GM18909 (cell line): Measurements from ENCODE around the gene TOP2B.

Source experiments
- ATAC-seq: cut with Tn5 transposase; IDR thresholded peaks from one replicate; pipeline ENCODE4 v1.9.1; 2021; ENCODE audit warnings: mild to moderate bottlenecking; ENCODE audit not compliant: unreplicated experiment, poor library complexity

TOP2B gene

GRCh38 chr3:25566358-25566920 lies 98.3 kb downstream of the TOP2B start:
- ATAC-seq: no peak

- ATAC-seq: no peak
Observed at GRCh38 chr3:25565807-25566206, 98.9 kb downstream of the TOP2B start.

- no peak for ATAC-seq
Observed at GRCh38 chr3:25564075-25564474, 100.6 kb downstream of the TOP2B start.

DNA sequence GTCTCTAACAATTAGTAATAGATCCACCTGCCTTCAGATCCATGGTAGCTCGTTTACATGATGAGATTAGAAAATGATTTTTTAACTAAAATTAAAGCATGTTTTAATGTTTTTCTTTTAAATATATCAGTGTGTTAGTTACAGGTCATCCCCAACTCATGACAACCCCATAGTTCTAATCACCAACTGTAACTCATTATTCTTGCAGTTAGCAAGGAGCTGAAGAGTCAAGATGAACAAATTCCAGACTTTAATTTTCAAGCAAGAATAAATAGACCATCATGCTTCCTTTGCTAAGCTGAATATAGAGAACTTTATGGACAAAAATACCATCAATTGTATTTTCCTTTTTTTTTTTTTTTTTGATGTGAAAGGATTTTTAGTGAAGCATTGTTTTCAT lies 101.1 kb downstream of the TOP2B start:
- ATAC-seq: no peak

DNA sequence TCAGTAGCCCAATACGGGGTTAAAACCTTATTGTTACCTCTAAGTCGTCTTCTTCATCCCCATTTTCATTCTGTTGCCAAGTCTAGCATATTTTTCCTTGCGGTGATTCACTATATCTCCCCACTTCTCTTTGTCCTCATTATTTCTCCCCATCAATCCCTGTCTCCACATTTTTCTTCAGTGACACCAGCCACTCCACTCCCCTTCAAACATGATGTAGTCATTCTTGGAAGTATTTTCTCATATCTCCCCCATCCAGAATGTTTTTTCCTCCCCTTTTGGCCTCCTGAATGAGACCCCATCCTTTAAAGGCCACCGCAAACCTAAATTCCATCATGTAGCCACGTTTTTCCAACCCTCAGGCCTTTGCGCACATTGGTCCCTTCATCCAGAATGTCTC lies 105.9 kb downstream of the TOP2B start:
- ATAC-seq: no peak

DNA sequence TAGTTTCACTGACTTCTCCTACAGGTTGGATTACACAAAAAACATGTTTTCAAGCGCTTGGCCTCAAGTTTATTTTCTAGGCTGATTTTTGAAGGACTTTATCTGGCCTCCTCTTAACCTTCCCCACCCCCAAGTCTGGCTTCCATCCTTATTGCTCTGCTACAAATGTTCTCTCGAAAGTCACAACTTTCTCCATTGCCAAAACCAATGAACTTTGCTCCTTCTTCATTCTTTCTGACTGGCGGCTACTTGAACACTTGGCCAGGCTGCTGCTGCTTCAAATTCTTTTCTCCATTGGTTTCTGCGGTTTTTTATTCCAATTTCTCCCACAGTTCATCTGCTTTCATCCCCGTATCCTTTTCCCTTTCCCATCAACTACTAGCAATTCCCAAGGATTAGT lies 106.6 kb downstream of the TOP2B start:
- ATAC-seq: no peak

- ATAC-seq: no peak
Observed at GRCh38 chr3:25557694-25558093, 107.0 kb downstream of the TOP2B start.

GRCh38 chr3:25556447-25556846 lies 108.3 kb downstream of the TOP2B start:
- ATAC-seq: no peak

DNA sequence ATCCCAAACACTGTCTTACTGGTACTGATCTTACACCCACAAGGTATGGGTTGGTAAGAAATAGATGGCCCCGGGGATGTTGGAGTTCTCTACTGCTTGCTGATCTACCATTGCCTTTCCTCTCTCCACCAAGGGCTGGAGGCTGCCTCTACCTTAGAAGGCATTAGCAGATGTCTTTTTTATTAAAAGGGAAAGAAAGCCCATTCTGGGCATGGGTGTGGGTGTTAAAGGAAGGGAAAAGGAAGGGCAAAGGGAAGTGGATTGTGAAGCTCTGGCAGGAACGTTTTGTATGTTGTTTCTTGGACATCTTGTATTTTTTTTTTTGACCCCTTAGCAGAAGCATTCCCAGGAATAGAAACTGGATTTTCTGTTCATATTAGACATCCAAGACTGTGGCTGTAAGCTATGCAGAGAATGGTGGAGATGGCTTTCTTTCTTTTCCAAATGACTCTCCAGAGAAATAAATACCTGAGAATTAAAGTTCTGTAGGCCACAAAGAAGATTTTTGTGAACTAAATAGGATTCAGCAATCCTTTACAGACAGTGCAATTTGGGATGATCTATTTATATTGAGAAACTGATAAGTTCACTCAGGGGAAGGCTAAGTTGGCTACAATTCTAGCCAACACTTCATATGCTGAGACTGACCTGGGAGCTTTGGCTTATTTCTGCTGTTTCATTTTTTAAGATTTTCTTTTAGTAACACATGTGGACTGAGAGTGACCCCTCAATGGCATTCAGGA lies 108.8 kb downstream of the TOP2B start:
- no peak for ATAC-seq

GRCh38 chr3:25554376-25554775 lies 110.3 kb downstream of the TOP2B start:
- no peak for ATAC-seq

DNA sequence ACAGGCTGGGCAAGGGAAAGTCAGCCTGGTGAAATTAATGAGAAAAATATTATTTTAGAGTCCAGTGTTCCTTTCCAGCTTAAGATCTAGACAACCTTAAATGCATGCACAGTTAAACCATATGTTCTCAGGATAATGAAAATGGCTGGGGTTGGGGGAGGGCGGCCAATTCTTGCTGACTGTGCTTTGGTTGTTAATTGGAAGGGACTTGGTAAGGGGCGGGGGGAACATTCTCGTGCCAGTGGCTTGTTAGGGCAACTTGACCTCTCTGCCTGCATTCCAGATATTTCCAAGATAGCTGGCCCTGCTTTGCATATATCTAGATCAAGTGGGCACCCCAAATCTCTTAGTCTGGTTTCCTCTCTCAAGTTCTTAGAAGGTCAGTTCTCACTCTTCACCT lies 112.5 kb downstream of the TOP2B start:
- ATAC-seq: no peak

DNA sequence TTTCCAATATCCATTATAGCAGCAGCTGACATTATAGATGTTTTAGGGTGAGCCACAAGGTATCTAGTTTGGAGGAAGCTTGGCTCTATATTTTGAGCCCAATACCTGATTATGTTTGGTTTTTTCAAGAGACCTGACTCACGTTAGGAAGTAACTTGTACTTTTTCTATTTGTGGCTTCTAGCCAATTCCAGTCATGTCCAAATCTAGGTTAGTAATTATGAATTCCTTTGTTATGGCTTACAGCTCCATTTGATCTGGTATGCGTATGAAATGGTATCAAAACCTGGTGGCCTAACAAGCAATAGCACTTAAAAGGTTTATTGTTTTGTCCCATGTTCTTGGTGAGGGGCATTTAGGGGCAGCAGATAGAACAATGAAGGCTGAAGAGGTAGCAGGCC lies 115.9 kb downstream of the TOP2B start:
- ATAC-seq: no peak

DNA sequence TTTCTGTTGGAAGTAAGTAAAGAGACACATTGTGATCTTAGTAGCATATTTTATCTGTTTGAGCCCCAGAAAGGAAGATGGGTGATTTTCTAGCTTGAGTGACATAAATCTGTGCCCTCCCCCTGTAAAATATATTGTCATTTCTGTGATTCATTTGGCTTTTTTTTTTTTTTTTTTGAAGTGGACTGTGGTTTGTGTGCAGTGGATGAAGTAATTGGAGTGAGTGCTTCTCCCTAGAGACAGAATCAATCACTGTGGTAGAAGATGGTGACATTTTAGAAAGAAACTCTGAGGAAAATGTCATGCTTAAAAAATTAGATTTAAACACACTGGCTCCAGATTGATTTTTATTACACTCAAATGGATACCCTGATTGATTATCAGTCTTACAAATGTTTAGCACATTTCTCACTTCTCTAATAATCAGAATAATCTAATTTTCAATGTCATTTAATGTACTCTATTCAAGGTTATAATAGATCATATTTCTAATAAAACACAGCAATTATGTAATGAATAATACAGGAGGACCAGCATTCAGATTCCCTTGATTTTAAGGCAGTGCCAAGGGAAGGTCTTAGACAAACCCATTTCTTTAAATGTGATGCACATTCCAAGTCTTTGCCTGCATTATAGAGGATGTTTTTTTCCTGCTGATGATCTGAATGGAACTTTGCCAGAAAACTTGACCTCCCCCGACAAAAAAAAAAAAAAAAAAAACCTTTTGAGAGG lies 116.6 kb downstream of the TOP2B start:
- no peak for ATAC-seq
